Transverse colon (tissue), 4 donors: Measurements from ENCODE around the gene RAB3C.

ENCODE experiments used
- CTCF ChIP-seq, 5 experiments: fragments of 200-600 bp in 3 of 5; fragments of 450-650 bp in 2 of 5; sonication (generic) in 3 of 5; IDR thresholded peaks; 1 replicate in 2 of 5; 2 replicates in 3 of 5; pipeline ENCODE4 v1.5.1; 2016 to 2017; ENCODE audit warnings: antibody characterized with exemption in 5 of 5, inconsistent platforms in 3 of 5, mild to moderate bottlenecking in 2 of 5, moderate library complexity in 1 of 5
- EP300 ChIP-seq: sonication (generic); formaldehyde crosslinking; IDR thresholded peaks from one replicate; pipeline ENCODE4 v1.6.1; 2017; ENCODE audit warnings: antibody characterized with exemption, low read depth
- POLR2AphosphoS5 ChIP-seq, 3 donors: sonication (generic); formaldehyde crosslinking; IDR thresholded peaks; one replicate each; pipeline ENCODE4 v1.6.1; 2016; ENCODE audit warnings: antibody characterized with exemption in 3 of 3

- TF ChIP-seq CTCF (IDR thresholded peaks at IDR 0.05) (no peak), EP300 (no peak), POLR2AphosphoS5 (IDR thresholded peaks at IDR 0.05) (no peak)
Observed at GRCh38 chr5:58890701-58891085, 307.8 kb downstream of the RAB3C start.
